Epithelial cell of proximal tubule (primary cell): ENCODE data around the gene BTBD9. TPM values are rescaled to one million over a fixed set of nuclear protein-coding genes. Genes with fewer than 3 reads are reported as not detected.

Experiments used
- DNase-seq: peaks from one replicate; pipeline ENCODE4 v3.0.0-alpha.2; 2011; ENCODE audit warnings: low read depth
- H3K4me3 ChIP-seq: 2 replicates; pipeline ENCODE4 v1.5.1; 2011; ENCODE audit warnings: low read depth, mild to moderate bottlenecking, low read length
- CTCF ChIP-seq: conservative IDR thresholded peaks from 2 replicates; pipeline ENCODE4 v1.5.1; 2012; ENCODE audit warnings: low read depth, mild to moderate bottlenecking, low read length
- total RNA-seq: library from RNA; depleted of rRNA; stranded (reverse); fragments of >200 nt; gene quantifications from 2 replicates; pipeline ENCODE4 v1.2.3, GENCODE V29; 2015

Gene BTBD9
- total RNA-seq, 1 donor from 2014 or later, result 2.9 TPM

DNA sequence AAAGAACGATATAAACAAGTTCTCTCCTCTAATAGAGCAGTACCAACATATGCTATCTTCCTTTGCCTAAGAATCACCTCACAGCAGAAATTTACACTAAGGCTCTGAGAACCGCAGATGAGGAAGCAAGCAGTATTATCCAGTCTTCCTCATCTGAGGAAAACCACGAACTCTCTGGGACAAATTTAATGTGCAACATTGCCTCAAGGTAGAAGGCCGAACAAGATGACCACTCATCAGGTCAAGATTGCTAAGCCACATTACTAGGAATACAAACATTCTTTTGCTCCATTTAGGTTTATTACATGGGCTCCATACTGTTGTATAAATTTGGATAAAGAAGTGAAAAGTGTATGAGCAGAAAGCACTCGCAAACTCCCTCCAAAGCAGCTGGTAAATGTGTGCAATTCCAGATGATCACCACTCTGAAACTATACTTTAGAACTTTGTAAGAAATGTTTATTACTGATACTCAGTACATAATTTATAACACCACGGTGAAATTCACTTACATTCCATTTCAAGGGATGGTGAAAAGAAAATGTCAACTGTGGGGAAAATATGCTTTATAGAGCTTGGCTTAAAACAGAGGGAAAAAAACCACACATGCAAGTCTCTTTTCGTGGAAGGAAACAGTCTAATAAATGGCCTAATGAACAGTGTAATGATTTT lies 398.4 kb downstream of the BTBD9 start:
- no peak for DNase-seq
- no peak for TF ChIP-seq CTCF
- no peak overlapping the region for H3K4me3 ChIP-seq

DNA sequence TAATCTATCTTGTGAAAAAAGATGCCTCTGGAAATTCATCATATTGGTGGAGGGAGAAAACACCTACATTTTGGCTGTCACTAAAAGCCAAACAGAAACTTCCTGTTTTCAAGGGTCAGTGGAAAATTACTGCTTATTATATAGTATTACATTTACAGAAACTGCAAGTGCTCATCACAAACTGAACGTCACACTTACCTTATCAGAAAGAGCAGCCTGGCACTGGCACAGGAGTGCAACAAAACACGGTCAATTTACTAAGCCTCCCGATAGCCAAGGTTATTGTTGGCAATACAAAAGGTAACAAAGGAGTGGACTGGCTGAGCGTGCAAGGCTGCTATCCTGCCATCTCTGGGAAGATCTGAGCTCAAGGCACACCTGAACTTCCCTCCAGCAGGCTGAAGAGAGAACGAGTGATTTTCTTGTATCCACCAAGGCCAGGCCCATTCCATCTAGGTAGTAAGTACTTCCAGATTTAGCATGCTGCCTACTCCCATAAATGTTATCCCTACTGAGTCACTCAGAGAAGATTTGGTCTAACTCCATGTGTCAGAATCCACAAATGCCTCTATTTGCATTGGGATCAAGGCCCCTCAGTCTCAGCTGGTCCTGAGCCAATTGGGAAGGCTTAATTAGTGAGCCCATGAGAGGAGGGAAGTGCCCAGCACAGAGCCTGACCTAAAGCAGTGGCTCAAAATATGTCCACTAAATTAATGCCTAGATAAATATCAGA lies 399.8 kb downstream of the BTBD9 start:
- no peak for DNase-seq
- H3K4me3 ChIP-seq, result no peak overlapping the region
- TF ChIP-seq CTCF, result no peak

GRCh38 chr6:38236631-38237030 lies 403.1 kb downstream of the BTBD9 start:
- TF ChIP-seq CTCF, result no peak
- no peak overlapping the region for H3K4me3 ChIP-seq
- no peak for DNase-seq

DNA sequence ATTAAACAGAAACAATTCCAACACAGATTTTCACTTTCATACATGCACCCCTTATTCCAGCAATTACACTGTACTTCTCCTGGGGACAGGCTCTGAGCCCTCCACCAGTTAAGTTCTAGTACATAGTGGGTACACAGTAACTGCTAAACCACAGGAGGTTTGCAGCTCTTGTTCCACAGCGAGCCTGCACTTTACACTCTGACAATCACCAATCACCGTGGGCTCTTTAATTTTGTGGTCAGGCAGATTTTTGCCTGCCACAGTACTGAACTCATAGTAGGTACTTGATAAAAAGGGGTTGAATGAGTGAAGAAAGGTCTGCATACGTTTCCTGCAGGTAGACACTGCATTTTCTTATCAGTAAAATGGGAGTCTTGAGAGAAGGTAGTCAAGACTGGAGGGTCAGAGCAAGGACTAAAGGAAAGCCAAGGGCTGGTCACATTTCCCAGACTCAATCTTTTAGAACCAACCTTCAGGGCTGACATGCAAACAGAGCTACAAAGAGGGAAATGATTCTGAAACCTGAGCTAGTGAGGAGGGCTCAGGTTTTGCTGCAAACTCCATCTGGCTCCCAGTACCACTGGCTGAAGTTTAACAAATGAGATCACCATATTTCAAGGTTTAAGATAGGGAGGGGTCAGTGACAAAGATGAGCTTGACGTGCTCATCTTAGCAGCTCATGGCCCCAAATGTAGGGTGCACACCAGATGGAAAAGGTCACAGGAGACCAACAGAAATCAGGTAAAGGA lies 404.6 kb downstream of the BTBD9 start:
- no peak for DNase-seq
- TF ChIP-seq CTCF, result no peak
- no peak overlapping the region for H3K4me3 ChIP-seq

GRCh38 chr6:38234141-38234540 lies 405.6 kb downstream of the BTBD9 start:
- H3K4me3 ChIP-seq, result no peak overlapping the region
- TF ChIP-seq CTCF, result peak; percentile 39
- DNase-seq, result no peak

- TF ChIP-seq CTCF, result no peak
- H3K4me3 ChIP-seq, result no peak overlapping the region
- DNase-seq, result no peak
Measured at GRCh38 chr6:38233161-38233791, 406.5 kb downstream of the BTBD9 start.
